Naive thymus-derived CD4-positive, alpha-beta T cell (primary cell): Measurements from ENCODE around the gene MOSPD3. TPM values are rescaled to one million over a fixed set of nuclear protein-coding genes. Genes with fewer than 3 reads are reported as not detected.

Source experiments
- ATAC-seq: fragments of 150-1000 bp; cut with Tn5 transposase; 2 replicates; pipeline ENCODE4 v1.10.0; 2021; ENCODE audit warnings: mild to moderate bottlenecking, moderate library complexity
- CTCF ChIA-PET: fragments of 350-600 bp; sonication (Branson Sonifier 250); formaldehyde crosslinking; loops from one replicate; lab custom pipeline; 2021; ENCODE audit warnings: antibody characterized with exemption; lab: Charles Lee
- POLR2A ChIA-PET: fragments of 350-600 bp; sonication (Branson Sonifier 250); formaldehyde crosslinking; loops from one replicate; lab custom pipeline; 2021; ENCODE audit warnings: antibody characterized with exemption, inconsistent platforms; lab: Charles Lee
- DNase-seq, 9 donors: peaks; one replicate each; pipeline versions ENCODE4 v3.0.0 to v3.0.0-alpha.2; 2020 to 2022; ENCODE audit warnings: mixed read lengths in 1 of 9
- H3K27ac ChIP-seq: one replicate; pipeline ENCODE4 v1.7.0; 2013; ENCODE audit warnings: mild to moderate bottlenecking, low read depth, low read length, moderate library complexity
- H3K27me3 ChIP-seq, 2 donors: one replicate each; pipeline ENCODE4 v1.7.0; 2013; ENCODE audit warnings: low read length in 2 of 2, mild to moderate bottlenecking in 2 of 2, moderate library complexity in 2 of 2; ENCODE audit not compliant: control insufficient read depth in 2 of 2, insufficient read depth in 2 of 2
- H3K36me3 ChIP-seq, 3 experiments: 1 replicate in 2 of 3; 2 replicates in 1 of 3; pipeline ENCODE4 v1.7.0; 2013; ENCODE audit warnings: low read length in 3 of 3, mild to moderate bottlenecking in 3 of 3, moderate library complexity in 1 of 3; ENCODE audit not compliant: insufficient read depth in 3 of 3, control insufficient read depth in 2 of 3
- H3K4me1 ChIP-seq, 2 donors: one replicate each; pipeline ENCODE4 v1.7.0; 2013; ENCODE audit warnings: low read length in 2 of 2, mild to moderate bottlenecking in 2 of 2, moderate library complexity in 1 of 2; ENCODE audit not compliant: control insufficient read depth in 2 of 2, insufficient read depth in 2 of 2
- H3K4me3 ChIP-seq: 2 replicates; pipeline ENCODE4 v1.7.0; 2013; ENCODE audit warnings: mild to moderate bottlenecking, low read length
- H3K9me3 ChIP-seq, 3 experiments: 1 replicate in 2 of 3; 2 replicates in 1 of 3; pipeline ENCODE4 v1.7.0; 2013; ENCODE audit warnings: low read length in 3 of 3; ENCODE audit not compliant: control insufficient read depth in 2 of 3
- H3K27ac Mint-ChIP-seq, 9 donors: one replicate each; pipeline ENCODE4 v1.8.0; 2020 to 2022; ENCODE audit warnings: mixed read lengths in 9 of 9, mild to moderate bottlenecking in 8 of 9, moderate library complexity in 5 of 9, inconsistent platforms in 2 of 9
- H3K27me3 Mint-ChIP-seq, 5 donors: one replicate each; pipeline ENCODE4 v1.8.0; 2021 to 2022; ENCODE audit warnings: mixed read lengths in 5 of 5, mild to moderate bottlenecking in 1 of 5
- H3K36me3 Mint-ChIP-seq, 5 donors: one replicate each; pipeline ENCODE4 v1.8.0; 2020 to 2022; ENCODE audit warnings: mixed read lengths in 5 of 5, mild to moderate bottlenecking in 3 of 5, inconsistent platforms in 1 of 5
- H3K4me1 Mint-ChIP-seq, 7 donors: one replicate each; pipeline ENCODE4 v1.8.0; 2020 to 2022; ENCODE audit warnings: mixed read lengths in 7 of 7, mild to moderate bottlenecking in 3 of 7, inconsistent platforms in 1 of 7
- H3K4me3 Mint-ChIP-seq, 10 donors: one replicate each; pipeline ENCODE4 v1.8.0; 2020 to 2022; ENCODE audit warnings: mild to moderate bottlenecking in 10 of 10, mixed read lengths in 10 of 10, moderate library complexity in 6 of 10, inconsistent platforms in 2 of 10
- H3K9me3 Mint-ChIP-seq, 11 donors: one replicate each; pipeline ENCODE4 v1.8.0; 2020 to 2022; ENCODE audit warnings: mixed read lengths in 11 of 11, mild to moderate bottlenecking in 4 of 11, inconsistent platforms in 1 of 11, moderate library complexity in 1 of 11
- intact Hi-C, 2 donors: fragments of 100-400 bp; cut with micrococcal nuclease; formaldehyde crosslinking; loops; one replicate each; pipeline ENCODE4 v1.15.1; 2023
- polyA plus RNA-seq, 2 donors: library from polyadenylated mRNA; unstranded; fragments of 300-500 nt; fragmentation: Illumina TruSeq; gene quantifications; one replicate each; pipeline ENCODE4 v1.2.3, GENCODE V29; 2021
- total RNA-seq, 6 experiments: library from RNA in 5 of 6; stranded (reverse) in 5 of 6; gene quantifications; 1 replicate in 5 of 6; 2 replicates in 1 of 6; pipeline ENCODE4 v1.2.3 and lab custom pipeline; 2021 to 2026

MOSPD3 gene
- total and polyA plus RNA-seq, 7 experiments from 2014 or later, result 8.8 to 54.9 (median 14.7) TPM

- H3K27me3 ChIP-seq, result no peaks in the 10 kb centered on the region
- peak overlapping the region in 5 of 9 donors; percentile 2 to 75 (median 52) for H3K27ac Mint-ChIP-seq
- intact Hi-C loops, result no loop called here
- no peaks in the 10 kb centered on the region for H3K9me3 ChIP-seq
- peaks cover 24 to 33% of the 10 kb centered on the region in 2 donors for H3K4me1 ChIP-seq
- H3K36me3 Mint-ChIP-seq, result peaks cover 0 to 4% (median 4%) of the 10 kb centered on the region in 5 donors
- no peak overlapping the region for H3K4me3 Mint-ChIP-seq
- no peak for ATAC-seq
- ChIA-PET POLR2A (interaction anchor here (1.3 to 12.4 kb wide), 3 partner anchors 8 to 114 kb away, joined by 4 to 173 read pairs (median 9); partner anchors contain the start of genes FBXO24, LRCH4 and SAP25), CTCF (interaction anchor here (0.6 to 8.0 kb wide), 13 partner anchors 12 to 158 kb away, joined by 3 to 65 read pairs (median 4); partner anchors contain the start of genes FBXO24 and LRCH4)
- no peak overlapping the region for H3K4me3 ChIP-seq
- peaks cover 19 to 42% (median 29%) of the 10 kb centered on the region in 7 donors for H3K4me1 Mint-ChIP-seq
- no peak overlapping the region for H3K27ac ChIP-seq
- no peak for DNase-seq
- H3K27me3 Mint-ChIP-seq, result peaks cover 0 to 4% (median 0%) of the 10 kb centered on the region in 5 donors
- peaks cover 0 to 18% (median 0%) of the 10 kb centered on the region in 3 experiments for H3K36me3 ChIP-seq
- H3K9me3 Mint-ChIP-seq, result no peaks in the 10 kb centered on the region
These were observed 46.3 kb upstream of the MOSPD3 start for GRCh38 chr7:100566018-100566531.

GRCh38 chr7:100567031-100567730 is 45.2 kb upstream of the MOSPD3 start:
- DNase-seq (no peak), ATAC-seq (no peak)
- Mint-ChIP-seq H3K4me3 (no peak overlapping the region), H3K4me1 (peaks cover 19 to 53% (median 35%) of the 10 kb centered on the region in 7 donors), H3K36me3 (peaks cover 0 to 10% (median 4%) of the 10 kb centered on the region in 5 donors), H3K9me3 (no peaks in the 10 kb centered on the region), H3K27me3 (peaks cover 0 to 4% (median 0%) of the 10 kb centered on the region in 5 donors), H3K27ac (peak overlapping the region in 8 of 9 donors; percentile 10 to 81 (median 56))
- H3K9me3 ChIP-seq, result no peaks in the 10 kb centered on the region
- no peak overlapping the region for H3K4me3 ChIP-seq
- peaks cover 0 to 17% (median 0%) of the 10 kb centered on the region in 3 experiments for H3K36me3 ChIP-seq
- H3K27ac ChIP-seq, result peak overlapping the region; percentile 35
- no peaks in the 10 kb centered on the region for H3K27me3 ChIP-seq
- H3K4me1 ChIP-seq, result peaks cover 25 to 35% of the 10 kb centered on the region in 2 donors
- POLR2A ChIA-PET, result interaction anchor here (1.7 to 12.4 kb wide), 3 partner anchors 18 to 113 kb away, joined by 3 to 173 read pairs (median 9); partner anchors contain the start of genes FBXO24 and LRCH4
- CTCF ChIA-PET, result interaction anchor here (0.7 to 1.8 kb wide), 5 partner anchors 10 to 138 kb away, joined by 3 to 7 read pairs (median 3); no protein-coding TSS in a partner anchor
- intact Hi-C loops, result no loop called here

DNA sequence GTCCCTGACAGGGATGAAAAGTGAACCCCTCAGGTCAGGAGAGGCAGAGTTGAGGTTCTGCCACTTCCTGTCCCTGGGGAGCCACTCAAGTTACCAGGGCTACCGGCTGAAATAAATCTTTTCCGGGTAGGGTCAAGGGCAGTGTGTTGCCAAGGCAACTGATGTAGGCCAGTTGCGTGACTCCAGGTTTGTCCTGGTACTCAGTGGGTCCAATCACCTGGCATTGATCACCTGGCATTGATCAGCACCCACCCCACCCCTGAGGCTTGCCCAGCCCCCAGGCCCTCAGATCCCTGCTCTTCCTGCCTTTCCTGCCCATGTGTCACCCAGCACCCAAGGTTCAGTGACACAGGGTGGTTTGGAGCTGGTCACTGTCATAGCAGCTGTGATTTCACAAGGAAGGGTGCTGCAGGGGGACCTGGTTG is 44.6 kb upstream of the MOSPD3 start:
- H3K4me3 Mint-ChIP-seq, result no peak overlapping the region
- ChIA-PET POLR2A (interaction anchor here (1.7 to 12.4 kb wide), 2 partner anchors 18 to 19 kb away, joined by 3 to 173 read pairs; partner anchors contain the start of genes FBXO24 and LRCH4), CTCF (interaction anchor here (0.7 to 1.8 kb wide), 4 partner anchors 10 to 137 kb away, joined by 3 to 7 read pairs (median 4); no protein-coding TSS in a partner anchor)
- no peak overlapping the region for H3K4me3 ChIP-seq
- H3K9me3 ChIP-seq, result no peaks in the 10 kb centered on the region
- peaks cover 0 to 17% (median 0%) of the 10 kb centered on the region in 3 experiments for H3K36me3 ChIP-seq
- H3K27ac ChIP-seq, result peak overlapping the region; percentile 35
- H3K36me3 Mint-ChIP-seq, result peaks cover 0 to 10% (median 3%) of the 10 kb centered on the region in 5 donors
- H3K27ac Mint-ChIP-seq, result peak overlapping the region in 7 of 9 donors; percentile 31 to 81 (median 50)
- DNase-seq, result no peak
- no peaks in the 10 kb centered on the region for H3K9me3 Mint-ChIP-seq
- peaks cover 25 to 35% of the 10 kb centered on the region in 2 donors for H3K4me1 ChIP-seq
- H3K27me3 ChIP-seq, result no peaks in the 10 kb centered on the region
- peaks cover 19 to 54% (median 35%) of the 10 kb centered on the region in 7 donors for H3K4me1 Mint-ChIP-seq
- intact Hi-C loops, result no loop called here
- peaks cover 0 to 4% (median 0%) of the 10 kb centered on the region in 5 donors for H3K27me3 Mint-ChIP-seq
- no peak for ATAC-seq

DNA sequence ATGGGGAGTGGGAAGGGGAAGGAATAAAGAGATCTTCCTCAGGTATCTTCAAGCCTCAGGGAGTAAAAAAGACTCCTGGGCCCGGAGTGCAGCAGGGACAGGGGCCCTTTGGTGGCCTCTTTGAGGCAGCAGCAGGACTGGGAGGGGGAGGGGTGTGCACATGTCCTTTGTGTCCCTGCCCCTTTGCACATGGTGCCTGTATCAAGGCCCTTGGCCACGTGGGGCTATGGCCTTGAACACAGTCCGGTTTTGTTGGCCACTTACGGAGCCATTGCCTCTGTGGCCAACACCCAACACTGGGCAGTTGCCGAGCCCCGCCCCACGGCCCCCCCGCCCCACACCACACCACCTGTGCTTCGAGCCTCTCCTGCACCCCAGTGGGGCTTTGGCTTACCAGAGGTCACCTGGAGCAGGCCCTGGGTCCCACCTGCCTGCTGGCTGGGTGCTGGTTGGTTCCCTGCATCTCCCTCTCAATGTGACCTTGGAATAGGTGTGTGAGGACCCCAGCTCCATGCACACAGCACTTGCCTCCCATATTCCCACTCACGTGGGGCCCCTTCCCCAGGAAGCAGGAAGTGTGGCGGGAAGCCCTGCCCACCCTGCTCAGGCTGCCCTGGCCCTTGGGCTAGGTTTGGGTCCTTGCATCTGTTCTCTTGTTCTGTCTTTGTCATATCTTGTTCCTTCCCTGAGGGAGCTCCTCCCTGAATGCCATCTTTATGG is 44.0 kb upstream of the MOSPD3 start:
- peaks cover 0 to 17% (median 0%) of the 10 kb centered on the region in 3 experiments for H3K36me3 ChIP-seq
- peak overlapping the region; percentile 9 for H3K27ac ChIP-seq
- H3K4me1 Mint-ChIP-seq, result peaks cover 19 to 54% (median 35%) of the 10 kb centered on the region in 7 donors
- ATAC-seq (no peak), DNase-seq (no peak)
- POLR2A ChIA-PET, result interaction anchor here (1.0 to 12.4 kb wide), 4 partner anchors 17 to 124 kb away, joined by 3 to 173 read pairs (median 5); partner anchors contain the start of genes FBXO24 and LRCH4
- no peaks in the 10 kb centered on the region for H3K9me3 Mint-ChIP-seq
- CTCF ChIA-PET, result interaction anchor here (0.7 to 1.8 kb wide), 4 partner anchors 16 to 52 kb away, joined by 4 to 8 read pairs (median 6); partner anchors contain the start of genes FBXO24 and LRCH4
- peaks cover 0 to 4% (median 0%) of the 10 kb centered on the region in 5 donors for H3K27me3 Mint-ChIP-seq
- intact Hi-C loops, result no loop called here
- no peaks in the 10 kb centered on the region for H3K27me3 ChIP-seq
- H3K9me3 ChIP-seq, result no peaks in the 10 kb centered on the region
- H3K4me3 Mint-ChIP-seq, result peak overlapping the region in 5 of 10 donors; percentile 3 to 78 (median 70)
- peak overlapping the region in 8 of 9 donors; percentile 38 to 92 (median 84) for H3K27ac Mint-ChIP-seq
- H3K4me3 ChIP-seq, result no peak overlapping the region
- peaks cover 0 to 10% (median 0%) of the 10 kb centered on the region in 5 donors for H3K36me3 Mint-ChIP-seq
- peaks cover 25 to 35% of the 10 kb centered on the region in 2 donors for H3K4me1 ChIP-seq

- peaks cover 25 to 32% of the 10 kb centered on the region in 2 donors for H3K4me1 ChIP-seq
- peaks cover 12 to 49% (median 30%) of the 10 kb centered on the region in 7 donors for H3K4me1 Mint-ChIP-seq
- H3K27ac Mint-ChIP-seq, result peak overlapping the region; percentile 62 to 92 (median 83)
- peaks cover 0 to 10% (median 0%) of the 10 kb centered on the region in 5 donors for H3K36me3 Mint-ChIP-seq
- peaks cover 0 to 22% (median 0%) of the 10 kb centered on the region in 3 experiments for H3K36me3 ChIP-seq
- H3K4me3 ChIP-seq, result peak overlapping the region; percentile 51
- no peaks in the 10 kb centered on the region for H3K9me3 ChIP-seq
- peak; percentile 45 for ATAC-seq
- CTCF ChIA-PET, result interaction anchor here (1.3 to 1.8 kb wide), 3 partner anchors 15 to 20 kb away, joined by 5 to 8 read pairs (median 7); partner anchors contain the start of genes FBXO24 and LRCH4
- peak overlapping the region; percentile 3 to 78 (median 70) for H3K4me3 Mint-ChIP-seq
- H3K27ac ChIP-seq, result peak overlapping the region; percentile 59
- POLR2A ChIA-PET, result interaction anchor here (0.7 to 12.4 kb wide), 5 partner anchors 16 to 123 kb away, joined by 3 to 173 read pairs (median 4); partner anchors contain the start of genes FBXO24 and LRCH4
- intact Hi-C loops, result loop anchor here in 1 of 2 donors (1.0 kb wide), 1 partner anchor 14 kb away; no protein-coding TSS in a partner anchor
- peak in 5 of 9 donors; percentile 31 to 47 (median 38) for DNase-seq
- no peaks in the 10 kb centered on the region for H3K27me3 ChIP-seq
- H3K9me3 Mint-ChIP-seq, result no peaks in the 10 kb centered on the region
- H3K27me3 Mint-ChIP-seq, result peaks cover 0 to 4% (median 0%) of the 10 kb centered on the region in 5 donors
These were observed 43.2 kb upstream of the MOSPD3 start for GRCh38 chr7:100568896-100569844.
